ENCODE data around the gene MDK.

DNA sequence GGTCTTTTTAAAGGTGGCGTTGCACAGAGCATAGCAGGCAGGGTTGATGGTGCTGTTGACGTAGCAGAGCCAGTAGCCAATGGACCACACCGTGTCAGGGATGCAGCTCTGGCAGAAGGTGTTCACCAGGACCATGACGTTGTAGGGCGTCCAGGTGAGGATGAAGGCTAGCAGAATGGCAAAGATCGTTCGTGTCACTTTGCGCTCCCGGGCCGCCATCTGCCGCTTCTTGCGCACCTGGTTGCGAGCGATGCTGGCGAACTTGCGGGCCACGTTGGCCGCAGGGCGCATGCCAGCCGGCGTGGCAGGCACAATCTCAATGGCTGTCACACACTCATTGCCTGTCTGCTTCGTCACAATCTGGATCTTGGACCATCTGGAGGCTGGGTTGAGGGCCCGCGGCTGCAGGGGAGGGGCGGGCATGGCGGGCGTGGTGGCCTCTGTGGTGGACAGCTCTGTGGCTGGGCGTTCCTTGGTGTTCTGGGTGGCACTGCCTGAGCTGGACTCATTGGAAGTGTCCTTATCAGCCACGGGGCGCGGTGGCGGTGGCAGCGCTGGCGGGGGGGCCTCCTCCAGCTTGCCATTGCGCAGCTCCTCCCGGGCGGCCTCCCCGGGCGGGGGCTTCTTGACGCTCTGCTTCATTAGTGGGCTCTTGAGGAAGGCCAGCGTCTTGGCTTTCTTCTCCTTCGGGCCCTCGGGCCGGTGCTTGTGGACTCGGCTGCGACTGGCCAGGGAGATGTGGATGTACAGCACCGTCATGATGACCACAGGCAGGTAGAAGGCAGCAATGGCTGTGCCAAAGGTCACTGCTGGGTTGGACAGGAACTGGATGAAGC lies 3.9 kb downstream of the MDK start:
- TF ChIP-seq, protein P1, sequence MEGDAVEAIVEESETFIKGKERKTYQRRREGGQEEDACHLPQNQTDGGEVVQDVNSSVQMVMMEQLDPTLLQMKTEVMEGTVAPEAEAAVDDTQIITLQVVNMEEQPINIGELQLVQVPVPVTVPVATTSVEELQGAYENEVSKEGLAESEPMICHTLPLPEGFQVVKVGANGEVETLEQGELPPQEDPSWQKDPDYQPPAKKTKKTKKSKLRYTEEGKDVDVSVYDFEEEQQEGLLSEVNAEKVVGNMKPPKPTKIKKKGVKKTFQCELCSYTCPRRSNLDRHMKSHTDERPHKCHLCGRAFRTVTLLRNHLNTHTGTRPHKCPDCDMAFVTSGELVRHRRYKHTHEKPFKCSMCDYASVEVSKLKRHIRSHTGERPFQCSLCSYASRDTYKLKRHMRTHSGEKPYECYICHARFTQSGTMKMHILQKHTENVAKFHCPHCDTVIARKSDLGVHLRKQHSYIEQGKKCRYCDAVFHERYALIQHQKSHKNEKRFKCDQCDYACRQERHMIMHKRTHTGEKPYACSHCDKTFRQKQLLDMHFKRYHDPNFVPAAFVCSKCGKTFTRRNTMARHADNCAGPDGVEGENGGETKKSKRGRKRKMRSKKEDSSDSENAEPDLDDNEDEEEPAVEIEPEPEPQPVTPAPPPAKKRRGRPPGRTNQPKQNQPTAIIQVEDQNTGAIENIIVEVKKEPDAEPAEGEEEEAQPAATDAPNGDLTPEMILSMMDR (IDR thresholded peaks at IDR 0.05; ENCODE audit: poor library complexity, severe bottlenecking) = no peak
- TF ChIP-seq MXI1 (conservative IDR thresholded peaks at IDR 0.05; ENCODE audit: poor library complexity, severe bottlenecking) (no peak), POLR2AphosphoS5 (IDR thresholded peaks at IDR 0.05) (no peak), RAD21 (conservative IDR thresholded peaks at IDR 0.05) (no peak), EZH2 (IDR thresholded peaks at IDR 0.05; ENCODE audit: borderline replicate concordance, insufficient read depth, low read length, poor library complexity, severe bottlenecking) (no peak), SMC3 (conservative IDR thresholded peaks at IDR 0.05; ENCODE audit: poor library complexity) (no peak), TAF1 (IDR thresholded peaks at IDR 0.05; ENCODE audit: low read depth) (no peak)
- TF ChIP-seq, protein P2, sequence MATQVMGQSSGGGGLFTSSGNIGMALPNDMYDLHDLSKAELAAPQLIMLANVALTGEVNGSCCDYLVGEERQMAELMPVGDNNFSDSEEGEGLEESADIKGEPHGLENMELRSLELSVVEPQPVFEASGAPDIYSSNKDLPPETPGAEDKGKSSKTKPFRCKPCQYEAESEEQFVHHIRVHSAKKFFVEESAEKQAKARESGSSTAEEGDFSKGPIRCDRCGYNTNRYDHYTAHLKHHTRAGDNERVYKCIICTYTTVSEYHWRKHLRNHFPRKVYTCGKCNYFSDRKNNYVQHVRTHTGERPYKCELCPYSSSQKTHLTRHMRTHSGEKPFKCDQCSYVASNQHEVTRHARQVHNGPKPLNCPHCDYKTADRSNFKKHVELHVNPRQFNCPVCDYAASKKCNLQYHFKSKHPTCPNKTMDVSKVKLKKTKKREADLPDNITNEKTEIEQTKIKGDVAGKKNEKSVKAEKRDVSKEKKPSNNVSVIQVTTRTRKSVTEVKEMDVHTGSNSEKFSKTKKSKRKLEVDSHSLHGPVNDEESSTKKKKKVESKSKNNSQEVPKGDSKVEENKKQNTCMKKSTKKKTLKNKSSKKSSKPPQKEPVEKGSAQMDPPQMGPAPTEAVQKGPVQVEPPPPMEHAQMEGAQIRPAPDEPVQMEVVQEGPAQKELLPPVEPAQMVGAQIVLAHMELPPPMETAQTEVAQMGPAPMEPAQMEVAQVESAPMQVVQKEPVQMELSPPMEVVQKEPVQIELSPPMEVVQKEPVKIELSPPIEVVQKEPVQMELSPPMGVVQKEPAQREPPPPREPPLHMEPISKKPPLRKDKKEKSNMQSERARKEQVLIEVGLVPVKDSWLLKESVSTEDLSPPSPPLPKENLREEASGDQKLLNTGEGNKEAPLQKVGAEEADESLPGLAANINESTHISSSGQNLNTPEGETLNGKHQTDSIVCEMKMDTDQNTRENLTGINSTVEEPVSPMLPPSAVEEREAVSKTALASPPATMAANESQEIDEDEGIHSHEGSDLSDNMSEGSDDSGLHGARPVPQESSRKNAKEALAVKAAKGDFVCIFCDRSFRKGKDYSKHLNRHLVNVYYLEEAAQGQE (IDR thresholded peaks at IDR 0.05; ENCODE audit: borderline replicate concordance) = no peak
